Activated CD4-positive, alpha-beta T cell treated with anti-CD3 and anti-CD28 coated beads for 24 hours (primary cell): ENCODE measurements around the gene CEP95.
"Not testable (repeated sequence)": the region's sequence is repeated elsewhere in the genome, so short reads cannot be mapped to it uniquely, and the experiment has no call there.

Source experiments
- DNase-seq, 2 donors: peaks; one replicate each; pipeline ENCODE4 v3.0.0-alpha.2; 2020; ENCODE audit warnings: low read depth in 2 of 2

The CEP95 gene

DNA sequence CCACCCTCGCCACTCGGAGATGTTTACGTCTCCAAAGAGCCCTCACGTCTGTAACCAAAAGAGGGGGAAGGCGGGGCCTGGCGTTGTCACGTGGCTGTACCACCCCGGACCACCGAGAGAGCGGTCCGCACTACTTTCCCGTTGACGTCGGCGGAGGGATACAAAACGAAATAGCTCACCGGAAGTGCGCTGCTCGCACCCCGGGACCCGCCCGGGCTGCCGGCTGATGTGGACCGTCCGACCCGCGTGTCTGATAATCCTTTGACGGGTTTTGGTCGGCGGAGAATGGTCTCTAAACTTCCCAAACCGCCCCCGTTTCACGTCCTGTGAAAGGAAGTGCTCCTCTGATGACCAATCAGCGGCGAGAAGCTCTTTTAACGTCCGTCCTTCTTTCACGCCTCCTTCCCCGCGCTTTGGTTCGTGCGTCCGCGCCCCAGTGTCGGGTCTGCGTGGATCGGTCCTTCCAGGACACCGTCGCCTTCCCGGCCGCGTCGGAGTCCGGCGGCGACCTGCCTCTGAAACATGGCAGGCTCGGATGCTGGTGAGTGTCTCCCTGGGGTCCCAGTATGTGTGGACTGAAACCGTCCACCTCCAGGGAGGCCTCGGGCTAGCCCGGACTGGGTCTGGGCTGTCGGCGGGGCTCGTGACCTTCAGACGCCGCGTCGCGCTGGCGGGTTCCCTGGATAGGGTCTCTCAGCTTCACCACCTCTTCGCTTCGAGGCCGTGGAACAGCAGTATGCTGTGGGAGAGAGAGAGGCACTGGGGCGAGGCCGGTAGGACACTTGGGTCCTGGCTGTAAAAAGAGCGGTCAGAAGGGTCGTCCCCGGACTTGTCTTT lies at the start of gene CEP95:
TSS of gene CEP95 (plus strand) at position 402 of the 837 bp plus-strand sequence. CDS start at position 523, 121 bp downstream.
- DNase-seq, result peak; percentile 93 to 94

- DNase-seq, result no peak
Observed at GRCh38 chr17:64457156-64457555, 49.6 kb upstream of the CEP95 start.

DNA sequence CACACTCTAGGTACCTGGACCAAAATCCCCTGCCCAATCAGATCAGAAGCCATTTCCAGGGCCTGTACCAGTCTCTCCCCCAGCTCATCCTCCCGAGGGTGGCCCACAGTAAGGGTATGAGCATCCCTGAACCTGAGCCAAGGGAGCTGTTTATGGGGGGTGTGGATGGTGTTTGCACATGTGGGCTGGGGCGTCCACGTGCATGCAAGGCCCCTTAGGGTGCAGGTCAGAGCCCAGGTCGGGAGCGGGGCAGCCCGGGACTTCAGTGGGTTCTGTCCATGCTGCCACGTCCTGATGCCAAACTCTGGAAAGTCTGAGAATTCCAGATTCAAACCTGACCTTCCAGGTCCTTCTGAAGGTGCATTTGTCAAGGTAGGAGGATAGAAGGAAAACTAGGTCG lies 48.0 kb upstream of the CEP95 start:
- no peak for DNase-seq

GRCh38 chr17:64459284-64459747 lies 47.5 kb upstream of the CEP95 start:
- DNase-seq, result no peak

DNA sequence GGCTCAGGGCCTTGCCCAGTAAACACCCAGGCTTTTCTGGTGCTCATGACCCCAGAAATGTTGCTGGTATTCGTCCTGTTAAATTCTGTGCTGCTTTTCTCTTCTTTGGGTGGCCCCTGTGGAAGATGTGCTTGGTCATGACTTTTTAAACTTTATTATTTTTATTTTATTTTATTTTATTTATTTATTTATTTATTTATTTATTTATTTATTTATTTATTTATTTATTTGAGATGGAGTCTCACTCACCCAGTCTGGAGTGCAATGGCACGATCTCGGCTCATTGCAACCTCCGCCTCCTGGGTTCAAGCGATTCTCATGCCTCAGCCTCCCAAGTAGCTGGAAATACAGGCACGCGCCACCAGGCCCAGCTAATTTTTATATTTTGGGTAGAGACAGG lies 47.0 kb upstream of the CEP95 start:
- DNase-seq, result not testable (repeated sequence)

GRCh38 chr17:64460955-64461354 lies 45.8 kb upstream of the CEP95 start:
- no peak for DNase-seq

DNA sequence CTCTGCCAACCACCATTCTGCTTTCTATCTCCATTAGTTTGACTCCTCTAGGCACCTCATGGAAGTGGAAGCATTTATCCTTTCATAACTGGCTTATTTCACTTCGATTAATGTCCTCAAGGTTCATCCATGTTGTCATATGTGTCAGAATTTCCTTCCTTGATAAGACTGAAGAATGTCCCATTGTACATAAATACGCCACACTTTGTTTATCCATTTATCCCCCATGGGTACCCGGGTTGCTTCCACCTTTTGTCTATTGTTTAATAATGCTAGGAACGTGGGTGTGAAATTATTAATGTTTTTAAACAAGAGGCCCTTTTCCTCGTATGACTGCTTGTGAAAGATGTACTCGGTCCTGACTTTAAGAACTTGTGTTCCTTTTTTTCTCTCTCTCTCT lies 45.0 kb upstream of the CEP95 start:
- no peak for DNase-seq

DNA sequence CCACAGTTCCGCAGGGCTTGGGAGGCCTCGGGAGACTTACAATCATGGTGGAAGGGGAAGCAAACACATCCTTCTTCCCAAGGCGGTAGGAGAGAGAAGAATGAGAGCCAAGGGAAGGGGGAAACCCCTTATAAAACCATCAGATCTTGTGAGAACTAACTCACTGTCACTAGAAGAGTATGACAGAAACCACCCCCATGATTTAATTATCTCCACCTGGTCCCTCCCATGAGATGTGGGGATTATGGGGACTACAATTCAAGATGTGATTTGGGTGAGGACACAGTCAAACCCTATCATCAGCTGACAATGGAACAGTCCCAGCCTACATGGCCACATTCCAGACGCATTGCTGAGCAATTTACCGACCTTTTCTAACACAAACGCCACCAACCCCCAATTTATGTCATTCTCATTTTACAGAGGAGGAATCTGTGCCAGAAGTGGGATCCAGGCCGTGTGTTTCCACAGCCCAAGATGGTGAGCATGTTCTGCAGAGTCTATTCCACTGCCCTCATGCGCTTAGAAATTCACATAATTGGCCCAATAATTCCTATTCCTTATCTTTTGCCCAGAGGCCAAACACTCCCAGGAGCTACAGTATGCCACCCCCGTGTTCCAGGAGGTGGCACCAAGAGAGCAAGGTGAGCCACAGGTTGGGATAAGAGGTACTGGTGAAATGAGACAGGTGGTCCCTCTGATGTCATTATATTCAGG lies 40.6 kb upstream of the CEP95 start:
- DNase-seq, result no peak

GRCh38 chr17:64466834-64467233 lies 39.9 kb upstream of the CEP95 start:
- DNase-seq, result not testable (repeated sequence)

DNA sequence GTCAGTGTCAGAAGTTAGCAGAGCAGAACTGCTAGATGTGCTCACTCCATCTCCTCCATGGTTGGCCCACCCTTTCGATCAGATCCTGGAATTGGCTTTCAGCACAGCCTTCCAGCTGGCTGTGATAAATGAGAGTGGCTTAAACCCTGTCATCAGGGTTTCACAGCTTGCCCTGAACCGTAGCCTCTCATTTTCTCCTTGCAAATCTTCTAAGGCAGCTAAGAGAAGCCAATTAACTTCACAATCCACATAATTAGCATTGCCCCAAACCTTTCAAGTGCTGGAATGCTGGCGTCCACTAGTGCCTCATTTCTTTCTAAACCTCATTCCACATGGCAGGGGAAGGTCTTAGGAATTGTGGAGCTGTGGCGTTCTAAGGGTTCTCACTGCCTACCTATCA lies 36.2 kb upstream of the CEP95 start:
- no peak for DNase-seq

DNA sequence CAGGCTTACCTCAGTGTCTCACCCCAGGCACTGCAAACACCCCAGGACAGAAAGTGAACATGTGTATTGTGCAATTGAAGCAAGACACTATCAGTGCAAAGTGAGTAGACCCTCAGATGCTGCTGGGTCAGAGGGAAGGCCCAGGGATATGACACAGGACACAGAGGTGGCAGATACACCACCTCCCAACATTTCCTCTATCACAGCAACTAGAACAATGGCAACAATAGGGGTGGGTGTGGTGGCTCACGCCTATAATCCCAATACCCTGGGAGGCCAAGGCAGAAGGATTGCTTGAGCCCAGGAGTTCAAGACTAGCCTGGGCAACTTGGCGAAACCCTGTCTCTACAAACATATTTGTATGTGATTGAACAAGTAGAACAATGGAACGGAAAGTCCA lies 35.3 kb upstream of the CEP95 start:
- no peak for DNase-seq

GRCh38 chr17:64472564-64472963 lies 34.2 kb upstream of the CEP95 start:
- no peak for DNase-seq

GRCh38 chr17:64477849-64478248 lies 28.9 kb upstream of the CEP95 start:
- no peak for DNase-seq

DNA sequence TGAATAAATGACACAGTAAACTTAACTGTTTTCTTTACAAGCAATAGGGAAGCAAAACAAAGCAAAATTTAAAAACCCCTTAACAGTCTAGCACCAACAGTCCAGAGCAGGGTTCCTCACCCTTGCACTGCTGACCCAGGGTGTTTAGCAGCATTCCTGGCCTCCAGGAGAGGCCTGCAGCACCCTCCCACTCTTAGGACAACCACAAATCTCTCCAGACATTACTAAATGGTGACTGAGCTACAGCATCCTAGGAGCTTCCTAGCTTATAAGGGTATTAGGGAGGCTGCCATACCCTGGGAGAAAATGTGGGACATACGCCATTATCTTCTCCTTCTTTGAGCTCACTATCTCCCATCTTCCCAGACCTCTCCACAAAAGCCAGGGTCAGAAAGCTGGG lies 25.8 kb upstream of the CEP95 start:
- DNase-seq, result no peak

- DNase-seq, result no peak
Observed at GRCh38 chr17:64484380-64484779, 22.4 kb upstream of the CEP95 start.

- no peak for DNase-seq
Observed at GRCh38 chr17:64488301-64488700, 18.5 kb upstream of the CEP95 start.

DNA sequence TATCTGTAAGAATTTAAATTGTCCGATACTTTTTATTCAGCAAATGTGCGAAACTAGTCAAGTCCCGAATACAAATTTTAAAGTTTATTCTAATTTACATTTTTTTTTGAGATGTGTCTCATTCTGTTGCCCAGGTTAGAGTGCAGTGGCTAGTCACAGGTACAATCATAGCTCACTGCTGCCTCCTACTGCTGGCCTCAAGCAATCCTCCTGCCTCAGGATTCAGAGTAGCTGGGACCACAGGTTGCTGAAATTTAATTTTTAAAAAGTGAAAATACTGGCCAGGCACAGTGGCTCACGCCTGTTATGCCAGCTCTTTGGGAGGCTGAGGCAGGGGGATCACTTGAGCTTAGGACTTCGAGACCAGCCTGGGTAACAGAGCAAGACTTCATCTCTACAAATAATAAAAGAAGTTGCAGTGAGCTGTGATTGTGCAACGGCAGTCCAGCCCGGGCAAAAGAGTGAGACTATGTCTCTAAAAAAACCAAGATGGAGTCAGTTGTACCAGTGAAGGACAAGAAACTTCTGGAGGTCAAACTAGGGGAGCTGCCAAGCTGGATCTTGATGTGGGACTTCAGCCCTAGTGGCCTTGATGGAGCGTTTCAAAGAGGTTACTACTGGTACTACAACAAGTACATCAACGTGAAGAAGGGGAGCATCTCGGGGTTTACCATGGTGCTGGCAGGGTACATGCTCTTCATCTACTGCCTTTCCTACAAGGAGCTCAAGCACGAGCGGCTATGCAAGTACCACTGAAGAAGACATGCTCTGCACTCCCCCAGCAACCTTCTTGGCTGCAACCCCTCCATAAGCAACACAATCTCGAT lies 15.5 kb upstream of the CEP95 start:
- DNase-seq, result peak; percentile 28 to 29

DNA sequence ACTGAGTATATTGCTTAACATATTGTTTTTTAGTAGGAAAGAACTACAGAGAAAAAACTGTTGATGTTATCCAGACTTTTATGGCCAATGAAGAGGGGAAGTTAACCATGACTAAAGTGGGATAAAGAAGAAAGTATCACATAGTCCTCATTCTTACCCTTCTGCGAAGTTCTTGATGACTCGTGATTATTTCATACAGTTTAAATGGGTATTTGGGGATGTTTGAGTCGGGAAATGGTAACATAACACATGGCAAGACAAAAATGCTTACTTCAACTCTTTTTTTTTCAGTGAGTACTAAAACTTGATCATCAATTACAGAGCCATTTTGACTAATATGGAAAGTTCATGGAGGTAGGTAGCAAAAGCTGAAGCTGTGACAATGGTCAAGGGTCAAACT lies 14.8 kb upstream of the CEP95 start:
- DNase-seq, result no peak

GRCh38 chr17:64492481-64493109 lies 14.2 kb upstream of the CEP95 start:
- no peak for DNase-seq

DNA sequence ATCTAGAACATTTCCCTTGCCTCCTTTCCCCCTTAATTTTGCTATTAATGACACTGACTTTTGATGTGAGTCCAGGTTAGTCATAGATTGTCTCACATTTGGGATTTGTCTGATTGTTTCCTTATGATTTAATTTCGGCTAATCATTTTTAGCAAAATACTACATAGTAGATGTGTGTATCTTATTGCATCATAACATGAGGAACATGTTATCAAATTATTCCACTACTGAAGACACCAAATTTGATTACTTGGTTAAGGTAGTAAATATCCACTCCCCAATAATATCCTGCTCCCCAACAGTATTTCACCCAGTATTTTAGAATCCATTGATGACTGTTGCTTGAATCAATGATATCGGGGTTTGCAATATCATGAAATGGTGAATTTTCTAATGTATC lies 12.7 kb upstream of the CEP95 start:
- no peak for DNase-seq

DNA sequence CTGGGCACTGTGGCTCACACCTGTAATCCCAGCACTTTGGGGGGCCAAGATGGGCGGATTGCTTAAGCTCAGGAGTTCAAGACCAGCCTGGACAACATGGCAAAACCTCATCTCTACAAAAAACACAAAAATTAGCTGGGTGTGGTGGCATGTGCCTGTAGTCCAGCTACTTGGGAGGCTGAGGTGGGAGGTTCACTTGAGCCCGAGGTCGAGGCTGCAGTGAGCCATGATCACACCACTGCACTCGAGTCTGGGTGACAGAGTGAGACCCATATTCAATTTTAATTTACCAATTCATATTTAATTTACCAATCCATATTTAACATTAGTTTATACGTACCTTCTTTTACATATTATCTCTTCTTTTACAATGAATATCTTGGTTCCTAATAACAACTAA lies 11.5 kb upstream of the CEP95 start:
- not testable (repeated sequence) for DNase-seq

GRCh38 chr17:64496348-64496785 lies 10.4 kb upstream of the CEP95 start:
- no peak for DNase-seq
